HG02678 (cell line): ENCODE results near the gene ABCC1.
"Not testable (repeated sequence)": the region's sequence is repeated elsewhere in the genome, so short reads cannot be mapped to it uniquely, and the experiment has no call there.

ENCODE experiments used
- ATAC-seq: cut with Tn5 transposase; IDR thresholded peaks from one replicate; pipeline ENCODE4 v1.9.1; 2021; ENCODE audit warnings: mild to moderate bottlenecking, moderate library complexity; ENCODE audit not compliant: unreplicated experiment

ABCC1 gene

GRCh38 chr16:16102738-16103137, 153.3 kb downstream of the ABCC1 start:
- ATAC-seq, result no peak

- not testable (repeated sequence) for ATAC-seq
Measured at GRCh38 chr16:16104132-16104803, 154.9 kb downstream of the ABCC1 start.

GRCh38 chr16:16104804-16105141, 155.4 kb downstream of the ABCC1 start:
- ATAC-seq, result not testable (repeated sequence)

- no peak for ATAC-seq
Measured at GRCh38 chr16:16105646-16106045, 156.2 kb downstream of the ABCC1 start.

GRCh38 chr16:16106466-16106865, 157.1 kb downstream of the ABCC1 start:
- no peak for ATAC-seq

- no peak for ATAC-seq
Measured at GRCh38 chr16:16107839-16108238, 158.4 kb downstream of the ABCC1 start.

GRCh38 chr16:16108759-16109158, 159.3 kb downstream of the ABCC1 start:
- no peak for ATAC-seq

- no peak for ATAC-seq
Measured at GRCh38 chr16:16109453-16110110, 160.2 kb downstream of the ABCC1 start.

GRCh38 chr16:16110111-16110490, 160.7 kb downstream of the ABCC1 start:
- ATAC-seq, result no peak

- ATAC-seq, result no peak
Measured at GRCh38 chr16:16111639-16112038, 162.2 kb downstream of the ABCC1 start.

GRCh38 chr16:16112450-16113053, 163.1 kb downstream of the ABCC1 start:
- no peak for ATAC-seq

- ATAC-seq, result no peak
Measured at GRCh38 chr16:16113076-16113475, 163.7 kb downstream of the ABCC1 start.

- no peak for ATAC-seq
Measured at GRCh38 chr16:16116841-16117240, 167.4 kb downstream of the ABCC1 start.

GRCh38 chr16:16118337-16118736, 168.9 kb downstream of the ABCC1 start:
- no peak for ATAC-seq

- ATAC-seq, result no peak
Measured at GRCh38 chr16:16120044-16120381, 170.6 kb downstream of the ABCC1 start.

GRCh38 chr16:16120382-16121184, 171.2 kb downstream of the ABCC1 start:
- no peak for ATAC-seq

GRCh38 chr16:16121185-16121727, 171.8 kb downstream of the ABCC1 start:
- no peak for ATAC-seq

- ATAC-seq, result no peak
Measured at GRCh38 chr16:16122264-16122663, 172.8 kb downstream of the ABCC1 start.

- no peak for ATAC-seq
Measured at GRCh38 chr16:16124438-16124837, 175.0 kb downstream of the ABCC1 start.

- ATAC-seq, result no peak
Measured at GRCh38 chr16:16124974-16125373, 175.6 kb downstream of the ABCC1 start.

GRCh38 chr16:16126896-16127295, 177.5 kb downstream of the ABCC1 start:
- ATAC-seq, result no peak
